H9 (cell line): Measurements from ENCODE around the gene ALG11. TPM values are rescaled to one million over a fixed set of nuclear protein-coding genes. Genes with fewer than 3 reads are reported as not detected.

ENCODE experiments used
- DNase-seq: peaks from one replicate; pipeline ENCODE4 v3.0.0-alpha.2; 2017
- H2AFZ ChIP-seq: one replicate; pipeline ENCODE4 v1.6.1; 2013; ENCODE audit warnings: mild to moderate bottlenecking, low read length, control low read depth, moderate library complexity
- H2AK5ac ChIP-seq: 2 replicates; pipeline ENCODE4 v1.6.1; 2013; ENCODE audit warnings: low read length, control low read depth, mixed read lengths; ENCODE audit not compliant: insufficient read length
- H2BK120ac ChIP-seq: one replicate; pipeline ENCODE4 v1.6.1; 2013; ENCODE audit warnings: low read depth, mild to moderate bottlenecking, low read length, control low read depth, inconsistent platforms; ENCODE audit not compliant: poor library complexity, severe bottlenecking
- H2BK12ac ChIP-seq: 2 replicates; pipeline ENCODE4 v1.6.1; 2013; ENCODE audit warnings: low read length, control low read depth, mixed read lengths, low read depth; ENCODE audit not compliant: insufficient read length
- H2BK15ac ChIP-seq: 2 replicates; pipeline ENCODE4 v1.6.1; 2013; ENCODE audit warnings: low read depth, low read length, control low read depth
- H2BK20ac ChIP-seq: one replicate; pipeline ENCODE4 v1.6.1; 2013; ENCODE audit warnings: low read depth, mild to moderate bottlenecking, low read length, control low read depth, inconsistent platforms; ENCODE audit not compliant: poor library complexity, severe bottlenecking
- H2BK5ac ChIP-seq: 2 replicates; pipeline ENCODE4 v1.6.1; 2013; ENCODE audit warnings: low read length, control low read depth, mixed read lengths; ENCODE audit not compliant: insufficient read length
- H3K14ac ChIP-seq: 2 replicates; pipeline ENCODE4 v1.6.1; 2013; ENCODE audit warnings: low read length, control low read depth; ENCODE audit not compliant: insufficient read depth
- H3K18ac ChIP-seq: 2 replicates; pipeline ENCODE4 v1.6.1; 2013; ENCODE audit warnings: low read depth, mild to moderate bottlenecking, mixed read lengths, low read length, control low read depth; ENCODE audit not compliant: insufficient read length
- H3K23ac ChIP-seq: 2 replicates; pipeline ENCODE4 v1.6.1; 2013; ENCODE audit warnings: low read length, control low read depth, mixed read lengths, low read depth; ENCODE audit not compliant: insufficient read length
- H3K23me2 ChIP-seq: 2 replicates; pipeline ENCODE4 v1.6.1; 2013; ENCODE audit warnings: low read depth, mild to moderate bottlenecking, mixed read lengths, low read length, control low read depth; ENCODE audit not compliant: insufficient read length, poor library complexity, severe bottlenecking
- H3K27ac ChIP-seq: 2 replicates; pipeline ENCODE4 v1.5.1; 2013; ENCODE audit warnings: low read length, control low read depth, mixed read lengths, low read depth; ENCODE audit not compliant: insufficient read length
- H3K27me3 ChIP-seq: 2 replicates; pipeline ENCODE4 v1.6.1; 2013; ENCODE audit warnings: low read length, control low read depth, inconsistent platforms; ENCODE audit not compliant: insufficient read depth
- H3K4ac ChIP-seq: 2 replicates; pipeline ENCODE4 v1.6.1; 2013; ENCODE audit warnings: low read depth, mild to moderate bottlenecking, control low read depth, inconsistent platforms, low read length, moderate library complexity
- H3K4me1 ChIP-seq: 2 replicates; pipeline ENCODE4 v1.6.1; 2013; ENCODE audit warnings: low read length, control low read depth, inconsistent platforms; ENCODE audit not compliant: insufficient read depth
- H3K4me2 ChIP-seq: 2 replicates; pipeline ENCODE4 v1.6.1; 2013; ENCODE audit warnings: low read length, control low read depth, mixed read lengths; ENCODE audit not compliant: insufficient read length, insufficient read depth
- H3K56ac ChIP-seq: 2 replicates; pipeline ENCODE4 v1.6.1; 2013; ENCODE audit warnings: low read depth, mild to moderate bottlenecking, mixed read lengths, low read length, control low read depth; ENCODE audit not compliant: insufficient read length
- H3K79me1 ChIP-seq: 2 replicates; pipeline ENCODE4 v1.6.1; 2013; ENCODE audit warnings: low read depth, mild to moderate bottlenecking, moderate library complexity, low read length, control low read depth, inconsistent platforms; ENCODE audit not compliant: insufficient read depth, poor library complexity, severe bottlenecking
- H3K79me2 ChIP-seq: 2 replicates; pipeline ENCODE4 v1.6.1; 2013; ENCODE audit warnings: low read length, control low read depth, inconsistent platforms; ENCODE audit not compliant: insufficient read depth
- H3K9ac ChIP-seq: 2 replicates; pipeline ENCODE4 v1.6.1; 2013; ENCODE audit warnings: low read length, control low read depth, mixed read lengths; ENCODE audit not compliant: insufficient read length; ENCODE audit errors: extremely low read depth
- H3K9me3 ChIP-seq: one replicate; pipeline ENCODE4 v1.6.1; 2013; ENCODE audit warnings: low read depth, low read length, inconsistent platforms; ENCODE audit not compliant: control insufficient read depth
- H3T11ph ChIP-seq: one replicate; pipeline ENCODE4 v1.6.1; 2013; ENCODE audit warnings: mild to moderate bottlenecking, low read length, control low read depth, inconsistent platforms
- H4K20me1 ChIP-seq: one replicate; pipeline ENCODE4 v1.6.1; 2013; ENCODE audit not compliant: control insufficient read depth, insufficient read length, insufficient read depth
- H4K5ac ChIP-seq: 2 replicates; pipeline ENCODE4 v1.6.1; 2013; ENCODE audit warnings: low read depth, mild to moderate bottlenecking, mixed read lengths, low read length, control low read depth; ENCODE audit not compliant: insufficient read length
- H4K8ac ChIP-seq: replicated peaks from 2 replicates; pipeline ENCODE4 v1.6.1; 2013; ENCODE audit warnings: low read length, control low read depth, mixed read lengths, low read depth; ENCODE audit not compliant: insufficient read length
- H4K91ac ChIP-seq: 2 replicates; pipeline ENCODE4 v1.6.1; 2013; ENCODE audit warnings: low read depth, mild to moderate bottlenecking, moderate library complexity, mixed read lengths, low read length, control low read depth; ENCODE audit not compliant: insufficient read length
- H3K27ac Mint-ChIP-seq, 3 experiments: 2 replicates in 2 of 3; 3 replicates in 1 of 3; pipeline ENCODE4 v1.8.0; 2020 to 2021; ENCODE audit warnings: mixed read lengths in 3 of 3, mild to moderate bottlenecking in 1 of 3, moderate library complexity in 1 of 3
- H3K27me3 Mint-ChIP-seq: 2 replicates; pipeline ENCODE4 v1.8.0; 2021; ENCODE audit warnings: low read depth, mild to moderate bottlenecking, moderate library complexity, mixed read lengths
- H3K36me3 Mint-ChIP-seq, 3 experiments: 2 replicates in 2 of 3; 3 replicates in 1 of 3; pipeline ENCODE4 v1.8.0; 2020 to 2021; ENCODE audit warnings: low read depth in 3 of 3, mixed read lengths in 3 of 3; ENCODE audit not compliant: insufficient read depth in 1 of 3
- H3K4me1 Mint-ChIP-seq, 2 experiments: 2 replicates each; pipeline ENCODE4 v1.8.0; 2020; ENCODE audit warnings: mixed read lengths in 2 of 2
- H3K4me3 Mint-ChIP-seq, 2 experiments: 2 replicates in 1 of 2; 3 replicates in 1 of 2; pipeline ENCODE4 v1.8.0; 2020 to 2021; ENCODE audit warnings: mild to moderate bottlenecking in 2 of 2, mixed read lengths in 2 of 2, moderate library complexity in 1 of 2
- H3K9me3 Mint-ChIP-seq, 2 experiments: 2 replicates in 1 of 2; 3 replicates in 1 of 2; pipeline ENCODE4 v1.8.0; 2020; ENCODE audit warnings: mild to moderate bottlenecking in 2 of 2, mixed read lengths in 2 of 2, moderate library complexity in 1 of 2
- total RNA-seq: library from RNA; stranded (reverse); gene quantifications from 2 replicates; pipeline ENCODE4 v1.2.1, GENCODE V29; 2021
- TF ChIP-seq, protein P1 (sequence below): fragments of 200-600 bp; sonication (generic); conservative IDR thresholded peaks from 3 replicates; pipeline ENCODE4 v1.8.0; 2021; ENCODE audit warnings: antibody characterized with exemption, mild to moderate bottlenecking

ALG11 gene
- total RNA-seq, 1 experiment from 2014 or later: 46.6 TPM

DNA sequence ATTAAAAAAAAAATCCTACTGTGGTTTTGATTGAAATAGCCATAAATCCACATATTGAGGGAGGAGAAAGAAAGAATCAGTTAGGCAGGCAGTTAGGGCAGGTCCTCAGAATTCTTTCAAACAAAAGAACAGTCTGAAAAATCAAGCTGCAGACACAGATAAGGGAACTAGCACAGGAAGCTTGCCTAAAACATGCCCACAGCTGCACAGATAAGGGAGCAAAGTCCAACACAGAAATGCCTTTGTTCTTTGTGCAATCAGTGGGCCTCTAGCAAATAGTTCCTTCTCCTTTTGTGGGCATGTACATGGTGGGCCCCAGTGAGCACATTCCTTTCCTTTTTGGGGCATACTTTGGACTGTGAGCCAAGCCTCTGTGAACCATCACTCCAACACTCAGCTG lies 55.0 kb downstream of the ALG11 start:
- Histone ChIP-seq H3K27me3 (no peaks in the 10 kb centered on the region), H4K20me1 (no peaks in the 10 kb centered on the region), H3K23me2 (no peaks in the 10 kb centered on the region), H3K79me2 (no peaks in the 10 kb centered on the region), H3K9ac (no peak overlapping the region), H2BK12ac (no peak overlapping the region), H3K56ac (no peak overlapping the region), H4K8ac (no peak overlapping the region), H2AK5ac (no peak overlapping the region), H2BK20ac (no peak overlapping the region), H4K5ac (no peak overlapping the region), H3K79me1 (no peaks in the 10 kb centered on the region), H3K27ac (no peak overlapping the region), H2BK120ac (no peak overlapping the region), H3T11ph (no peak overlapping the region), H3K9me3 (peaks cover 46% of the 10 kb centered on the region), H2BK15ac (no peak overlapping the region), H4K91ac (no peak overlapping the region), H3K4me2 (no peak overlapping the region), H3K4me1 (no peaks in the 10 kb centered on the region), H2AFZ (no peak overlapping the region), H3K14ac (no peak overlapping the region), H3K4ac (no peak overlapping the region), H2BK5ac (no peak overlapping the region), H3K18ac (no peak overlapping the region), H3K23ac (no peak overlapping the region)
- Mint-ChIP-seq H3K27ac (no peak overlapping the region), H3K4me1 (no peaks in the 10 kb centered on the region), H3K9me3 (peaks cover 72 to 78% of the 10 kb centered on the region in 2 experiments), H3K27me3 (no peaks in the 10 kb centered on the region; the same call in 1 of the 2 replicates), H3K4me3 (no peak overlapping the region), H3K36me3 (peaks cover 20 to 57% (median 44%) of the 10 kb centered on the region in 3 experiments)
- DNase-seq: no peak
- TF ChIP-seq, protein P1, sequence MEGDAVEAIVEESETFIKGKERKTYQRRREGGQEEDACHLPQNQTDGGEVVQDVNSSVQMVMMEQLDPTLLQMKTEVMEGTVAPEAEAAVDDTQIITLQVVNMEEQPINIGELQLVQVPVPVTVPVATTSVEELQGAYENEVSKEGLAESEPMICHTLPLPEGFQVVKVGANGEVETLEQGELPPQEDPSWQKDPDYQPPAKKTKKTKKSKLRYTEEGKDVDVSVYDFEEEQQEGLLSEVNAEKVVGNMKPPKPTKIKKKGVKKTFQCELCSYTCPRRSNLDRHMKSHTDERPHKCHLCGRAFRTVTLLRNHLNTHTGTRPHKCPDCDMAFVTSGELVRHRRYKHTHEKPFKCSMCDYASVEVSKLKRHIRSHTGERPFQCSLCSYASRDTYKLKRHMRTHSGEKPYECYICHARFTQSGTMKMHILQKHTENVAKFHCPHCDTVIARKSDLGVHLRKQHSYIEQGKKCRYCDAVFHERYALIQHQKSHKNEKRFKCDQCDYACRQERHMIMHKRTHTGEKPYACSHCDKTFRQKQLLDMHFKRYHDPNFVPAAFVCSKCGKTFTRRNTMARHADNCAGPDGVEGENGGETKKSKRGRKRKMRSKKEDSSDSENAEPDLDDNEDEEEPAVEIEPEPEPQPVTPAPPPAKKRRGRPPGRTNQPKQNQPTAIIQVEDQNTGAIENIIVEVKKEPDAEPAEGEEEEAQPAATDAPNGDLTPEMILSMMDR: no peak
